Chondrocyte (in vitro differentiated cells): Measurements from ENCODE around the gene IGFBP5. TPM values are rescaled to one million over a fixed set of nuclear protein-coding genes. Genes with fewer than 3 reads are reported as not detected.
A peak's percentile ranks its signal among the peaks of the same experiment; 100 is the strongest.

ENCODE experiments used
- DNase-seq: peaks from one replicate; pipeline ENCODE4 v3.0.0; 2021; ENCODE audit warnings: mixed read lengths, low spot score
- H3K27ac Mint-ChIP-seq: one replicate; pipeline ENCODE4 v1.8.0; 2021; ENCODE audit warnings: mild to moderate bottlenecking, moderate library complexity, mixed read lengths; ENCODE audit not compliant: unreplicated experiment
- H3K27me3 Mint-ChIP-seq: 2 replicates; pipeline ENCODE4 v1.8.0; 2021; ENCODE audit warnings: low read depth, mixed read lengths
- H3K36me3 Mint-ChIP-seq: 2 replicates; pipeline ENCODE4 v1.8.0; 2021; ENCODE audit warnings: low read depth, mixed read lengths
- H3K4me1 Mint-ChIP-seq: 2 replicates; pipeline ENCODE4 v1.8.0; 2021; ENCODE audit warnings: low read depth, mild to moderate bottlenecking, mixed read lengths
- H3K4me3 Mint-ChIP-seq: one replicate; pipeline ENCODE4 v1.8.0; 2021; ENCODE audit warnings: mild to moderate bottlenecking, moderate library complexity, mixed read lengths; ENCODE audit not compliant: unreplicated experiment
- H3K9me3 Mint-ChIP-seq: 2 replicates; pipeline ENCODE4 v1.8.0; 2021; ENCODE audit warnings: low read depth, mixed read lengths
- CTCF ChIP-seq: fragments of 200-600 bp; sonication (generic); IDR thresholded peaks from 2 replicates; pipeline ENCODE4 v1.5.0; 2021; ENCODE audit warnings: antibody characterized with exemption, mild to moderate bottlenecking, moderate library complexity
- total RNA-seq: library from RNA; stranded (reverse); gene quantifications from 3 replicates; pipeline ENCODE4 v1.2.1, GENCODE V29; 2021

Gene IGFBP5
- total RNA-seq, 1 donor from 2014 or later, result 502 TPM

- Mint-ChIP-seq H3K27me3 (peaks cover 3% of the 10 kb centered on the region), H3K4me1 (peaks cover 40% of the 10 kb centered on the region), H3K4me3 (no peak overlapping the region), H3K9me3 (no peaks in the 10 kb centered on the region), H3K36me3 (no peaks in the 10 kb centered on the region), H3K27ac (no peak overlapping the region)
- DNase-seq, result no peak
- TF ChIP-seq CTCF, result no peak
Measured at GRCh38 chr2:216716109-216716508, 20.8 kb upstream of the IGFBP5 start.

GRCh38 chr2:216715402-216715974, 20.1 kb upstream of the IGFBP5 start:
- no peak for DNase-seq
- Mint-ChIP-seq H3K27ac (no peak overlapping the region), H3K4me3 (no peak overlapping the region), H3K9me3 (no peaks in the 10 kb centered on the region), H3K36me3 (no peaks in the 10 kb centered on the region), H3K27me3 (peaks cover 3% of the 10 kb centered on the region), H3K4me1 (peaks cover 47% of the 10 kb centered on the region)
- no peak for TF ChIP-seq CTCF

- DNase-seq, result no peak
- peaks cover 53% of the 10 kb centered on the region for H3K4me1 Mint-ChIP-seq
- H3K27ac Mint-ChIP-seq, result peak overlapping the region; percentile 96
- no peak for TF ChIP-seq CTCF
- no peaks in the 10 kb centered on the region for H3K36me3 Mint-ChIP-seq
- peaks cover 3% of the 10 kb centered on the region for H3K9me3 Mint-ChIP-seq
- no peaks in the 10 kb centered on the region for H3K27me3 Mint-ChIP-seq
- H3K4me3 Mint-ChIP-seq, result no peak overlapping the region
Measured at GRCh38 chr2:216714376-216714775, 19.0 kb upstream of the IGFBP5 start.

- no peak for TF ChIP-seq CTCF
- H3K4me1 Mint-ChIP-seq, result peaks cover 53% of the 10 kb centered on the region
- H3K27me3 Mint-ChIP-seq, result no peaks in the 10 kb centered on the region
- DNase-seq, result no peak
- H3K4me3 Mint-ChIP-seq, result peak overlapping the region; percentile 5
- H3K36me3 Mint-ChIP-seq, result no peaks in the 10 kb centered on the region
- peaks cover 7% of the 10 kb centered on the region for H3K9me3 Mint-ChIP-seq
- peak overlapping the region; percentile 96 for H3K27ac Mint-ChIP-seq
Measured at GRCh38 chr2:216713691-216714336, 18.5 kb upstream of the IGFBP5 start.

GRCh38 chr2:216711348-216711747, 16.0 kb upstream of the IGFBP5 start:
- Mint-ChIP-seq H3K27me3 (no peaks in the 10 kb centered on the region), H3K4me3 (no peak overlapping the region), H3K36me3 (no peaks in the 10 kb centered on the region), H3K9me3 (peaks cover 7% of the 10 kb centered on the region), H3K4me1 (peaks cover 44% of the 10 kb centered on the region), H3K27ac (no peak overlapping the region)
- no peak for TF ChIP-seq CTCF
- no peak for DNase-seq
